ENCODE results near the gene KIF25.

Gene KIF25

DNA sequence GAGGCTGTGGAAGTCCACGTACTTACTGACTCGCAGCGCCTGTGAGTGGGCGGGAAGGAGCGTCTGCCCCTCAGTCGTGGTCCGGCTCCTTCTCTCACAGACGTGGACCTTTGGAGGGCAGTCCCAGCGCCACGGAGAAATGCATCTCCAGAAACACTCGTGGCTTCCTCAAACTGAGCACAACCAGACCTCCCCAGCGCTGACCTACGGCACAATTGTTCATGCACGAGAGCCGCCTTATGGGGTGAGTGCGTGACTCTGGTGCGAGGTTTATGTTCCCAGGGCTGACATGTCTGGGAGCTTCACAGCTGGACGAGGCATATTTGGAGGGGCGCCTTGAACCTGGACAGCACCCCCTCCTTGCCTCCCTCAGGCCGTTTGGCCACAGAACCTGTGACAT lies 51.8 kb downstream of the KIF25 start:
- Histone ChIP-seq H3K9me3 (ENCODE audit: control extremely low read depth in 1 of 5, control insufficient read depth in 4 of 5, insufficient read depth in 2 of 5, low read depth in 1 of 5, low read length in 4 of 5) (no peaks in the 10 kb centered on the region), H3K36me3 (ENCODE audit: control insufficient read depth in 4 of 4, insufficient read depth in 4 of 4, low read length in 3 of 4) (no peaks in the 10 kb centered on the region), H3K27me3 (replicated peaks in 2 of 5; ENCODE audit: control insufficient read depth in 4 of 5, insufficient read depth in 5 of 5, low read length in 4 of 5) (no peaks in the 10 kb centered on the region), H3K4me3 (ENCODE audit: control insufficient read depth in 1 of 7, extremely low read depth in 1 of 7, insufficient read depth in 4 of 7, low read depth in 2 of 7, low read length in 6 of 7) (no peak overlapping the region), H3K4me1 (ENCODE audit: control extremely low read depth in 1 of 4, control insufficient read depth in 4 of 4, insufficient read depth in 4 of 4, low read length in 3 of 4) (no peaks in the 10 kb centered on the region), H3K27ac (ENCODE audit: insufficient read depth in 1 of 2, low read depth in 1 of 2, low read length in 2 of 2, poor library complexity in 1 of 2, severe bottlenecking in 2 of 2) (no peak overlapping the region)
- CTCF ChIA-PET, result no interaction called here
- WGBS (ENCODE audit: insufficient coverage), result 94% methylated on average over 19 of the region's 20 CpGs
- POLR2A ChIA-PET, result no interaction called here
- DNase-seq, result no peak

DNA sequence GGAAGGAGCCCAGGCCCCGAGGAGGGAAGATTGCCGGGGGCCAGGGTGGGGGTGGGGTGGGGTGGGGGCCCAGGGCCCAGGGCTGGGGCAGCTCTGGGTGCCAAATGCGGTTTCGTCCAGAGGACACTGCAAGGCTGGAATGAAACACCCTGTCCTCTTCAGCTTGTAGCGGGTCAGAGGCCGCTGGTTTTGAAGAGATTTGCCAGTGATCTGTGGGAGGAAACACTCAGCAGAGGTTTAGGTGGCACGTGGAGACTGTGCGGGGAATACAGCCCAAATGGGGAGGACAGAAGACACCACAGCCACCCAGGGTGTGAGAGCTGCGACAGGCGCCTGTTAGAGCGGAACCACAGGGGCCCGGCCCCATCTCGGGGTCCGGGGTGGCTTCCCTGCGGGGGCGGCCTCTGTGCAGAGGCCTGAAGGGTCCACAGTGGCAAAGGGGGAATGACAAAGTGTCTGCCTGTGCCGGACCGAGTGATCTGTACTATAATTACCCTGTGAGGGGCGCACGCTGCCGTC lies 52.3 kb downstream of the KIF25 start:
- Histone ChIP-seq H3K27me3 (replicated peaks in 2 of 5; ENCODE audit: control insufficient read depth in 4 of 5, insufficient read depth in 5 of 5, low read length in 4 of 5) (no peaks in the 10 kb centered on the region), H3K9me3 (ENCODE audit: control extremely low read depth in 1 of 5, control insufficient read depth in 4 of 5, insufficient read depth in 2 of 5, low read depth in 1 of 5, low read length in 4 of 5) (no peaks in the 10 kb centered on the region), H3K36me3 (ENCODE audit: control insufficient read depth in 4 of 4, insufficient read depth in 4 of 4, low read length in 3 of 4) (no peaks in the 10 kb centered on the region), H3K4me1 (ENCODE audit: control extremely low read depth in 1 of 4, control insufficient read depth in 4 of 4, insufficient read depth in 4 of 4, low read length in 3 of 4) (no peaks in the 10 kb centered on the region), H3K27ac (ENCODE audit: insufficient read depth in 1 of 2, low read depth in 1 of 2, low read length in 2 of 2, poor library complexity in 1 of 2, severe bottlenecking in 2 of 2) (no peak overlapping the region), H3K4me3 (ENCODE audit: control insufficient read depth in 1 of 7, extremely low read depth in 1 of 7, insufficient read depth in 4 of 7, low read depth in 2 of 7, low read length in 6 of 7) (no peak overlapping the region)
- CTCF ChIA-PET, result no interaction called here
- WGBS (ENCODE audit: insufficient coverage), result 89% methylated on average over 16 of the region's 21 CpGs
- POLR2A ChIA-PET, result no interaction called here
- DNase-seq, result no peak

DNA sequence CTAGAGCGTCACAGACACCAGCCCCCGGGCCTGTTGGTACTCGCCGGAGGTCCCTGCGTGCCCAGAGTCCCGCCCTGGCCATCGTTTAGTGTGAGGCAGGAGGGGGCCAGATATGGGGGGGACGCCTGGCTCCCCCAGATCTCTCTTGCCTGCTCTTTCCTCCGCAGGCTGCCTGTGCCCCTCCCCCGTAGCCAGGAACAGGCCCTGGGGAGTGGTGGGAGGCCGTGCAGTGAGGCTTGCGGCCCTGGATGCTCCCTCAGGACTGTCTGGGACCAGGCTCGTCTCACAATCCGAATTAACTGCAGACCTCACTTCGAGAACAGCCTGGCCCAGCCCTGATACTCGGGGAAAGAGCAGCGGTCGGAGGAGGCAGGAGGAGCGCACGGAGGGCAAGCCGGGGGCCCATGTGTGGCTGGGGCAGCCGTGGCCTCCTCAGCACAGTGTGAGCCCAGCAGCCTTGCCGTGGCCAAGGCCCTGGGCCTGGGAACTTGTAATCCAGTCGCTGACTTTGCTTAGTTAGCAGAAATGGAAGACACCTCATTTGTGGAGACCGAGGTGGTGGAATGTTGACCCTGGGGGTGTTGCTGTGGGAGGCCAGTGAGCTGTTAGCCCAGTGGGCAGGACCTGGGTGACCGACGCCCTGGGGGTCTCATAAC lies 52.9 kb downstream of the KIF25 start:
- ChIA-PET POLR2A (no interaction called here), CTCF (no interaction called here)
- H3K27me3 ChIP-seq (replicated peaks in 2 of 5; ENCODE audit: control insufficient read depth in 4 of 5, insufficient read depth in 5 of 5, low read length in 4 of 5), result no peaks in the 10 kb centered on the region
- no peaks in the 10 kb centered on the region for H3K36me3 ChIP-seq (ENCODE audit: control insufficient read depth in 4 of 4, insufficient read depth in 4 of 4, low read length in 3 of 4)
- H3K9me3 ChIP-seq (ENCODE audit: control extremely low read depth in 1 of 5, control insufficient read depth in 4 of 5, insufficient read depth in 2 of 5, low read depth in 1 of 5, low read length in 4 of 5), result no peaks in the 10 kb centered on the region
- no peak overlapping the region for H3K27ac ChIP-seq (ENCODE audit: insufficient read depth in 1 of 2, low read depth in 1 of 2, low read length in 2 of 2, poor library complexity in 1 of 2, severe bottlenecking in 2 of 2)
- H3K4me3 ChIP-seq (ENCODE audit: control insufficient read depth in 1 of 7, extremely low read depth in 1 of 7, insufficient read depth in 4 of 7, low read depth in 2 of 7, low read length in 6 of 7), result no peak overlapping the region
- no peak for DNase-seq
- WGBS (ENCODE audit: insufficient coverage), result 94% methylated on average over 23 of the region's 27 CpGs
- no peaks in the 10 kb centered on the region for H3K4me1 ChIP-seq (ENCODE audit: control extremely low read depth in 1 of 4, control insufficient read depth in 4 of 4, insufficient read depth in 4 of 4, low read length in 3 of 4)

DNA sequence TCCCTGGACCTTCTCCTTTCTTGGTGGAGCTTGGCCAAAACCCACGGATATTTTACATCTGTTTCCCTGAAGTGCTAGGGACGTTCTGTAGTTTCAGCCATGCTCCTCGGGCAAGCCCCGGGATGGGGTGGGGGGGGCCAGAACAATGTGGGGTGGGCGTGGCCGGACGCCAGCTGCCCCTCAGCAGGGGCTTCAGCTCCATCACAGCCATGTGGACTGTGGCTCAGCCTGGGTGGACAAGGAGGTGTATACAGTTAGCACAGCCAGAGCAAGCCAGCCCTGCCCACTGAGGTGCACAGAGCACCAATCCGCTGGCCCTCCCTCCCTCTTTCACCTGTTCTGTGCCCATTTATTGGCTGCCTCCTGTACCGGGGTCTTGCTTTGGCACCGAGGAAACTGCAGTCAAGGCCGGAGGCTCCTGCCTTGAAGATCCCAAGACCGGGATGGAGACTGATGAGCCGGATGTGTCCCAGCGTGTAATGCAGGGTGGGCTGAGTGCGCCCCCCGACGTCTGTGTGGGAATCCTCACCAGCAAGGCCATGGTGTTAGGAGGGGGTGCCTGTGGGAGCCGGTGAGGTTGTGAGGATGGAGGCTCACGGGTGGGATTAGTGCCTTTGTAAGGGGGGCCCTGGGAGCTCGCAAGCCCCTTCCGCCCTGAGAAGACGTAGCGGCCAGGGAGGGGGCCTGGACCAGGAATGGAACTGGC lies 53.6 kb downstream of the KIF25 start:
- 86% methylated on average over 21 of the region's 23 CpGs for WGBS (ENCODE audit: insufficient coverage)
- Histone ChIP-seq H3K36me3 (ENCODE audit: control insufficient read depth in 4 of 4, insufficient read depth in 4 of 4, low read length in 3 of 4) (no peaks in the 10 kb centered on the region), H3K4me3 (ENCODE audit: control insufficient read depth in 1 of 7, extremely low read depth in 1 of 7, insufficient read depth in 4 of 7, low read depth in 2 of 7, low read length in 6 of 7) (no peak overlapping the region), H3K27me3 (replicated peaks in 2 of 5; ENCODE audit: control insufficient read depth in 4 of 5, insufficient read depth in 5 of 5, low read length in 4 of 5) (no peaks in the 10 kb centered on the region), H3K27ac (ENCODE audit: insufficient read depth in 1 of 2, low read depth in 1 of 2, low read length in 2 of 2, poor library complexity in 1 of 2, severe bottlenecking in 2 of 2) (no peak overlapping the region), H3K4me1 (ENCODE audit: control extremely low read depth in 1 of 4, control insufficient read depth in 4 of 4, insufficient read depth in 4 of 4, low read length in 3 of 4) (no peaks in the 10 kb centered on the region), H3K9me3 (ENCODE audit: control extremely low read depth in 1 of 5, control insufficient read depth in 4 of 5, insufficient read depth in 2 of 5, low read depth in 1 of 5, low read length in 4 of 5) (no peaks in the 10 kb centered on the region)
- ChIA-PET CTCF (no interaction called here), POLR2A (no interaction called here)
- DNase-seq, result no peak

DNA sequence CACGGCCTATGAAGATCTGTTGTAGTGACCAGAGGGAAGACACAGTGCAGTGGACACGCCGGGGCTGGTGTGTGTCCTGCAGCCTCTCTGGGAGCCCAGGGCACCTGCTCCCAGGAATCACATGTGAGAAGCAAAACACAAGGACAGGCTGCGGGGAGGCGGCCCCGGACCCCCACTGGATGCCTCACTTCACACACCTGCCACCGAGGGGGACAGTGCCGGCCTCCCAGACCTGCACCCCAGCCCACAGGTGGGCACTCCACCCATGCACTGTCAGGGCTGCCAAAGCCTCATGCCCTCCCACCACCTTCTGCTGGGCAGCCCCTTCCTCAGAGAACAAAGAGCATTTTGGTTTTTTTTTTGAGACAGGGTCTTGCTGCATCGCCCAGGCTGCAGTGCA lies 54.2 kb downstream of the KIF25 start:
- H3K4me3 ChIP-seq (ENCODE audit: control insufficient read depth in 1 of 7, extremely low read depth in 1 of 7, insufficient read depth in 4 of 7, low read depth in 2 of 7, low read length in 6 of 7), result no peak overlapping the region
- 96% methylated on average over 4 of the region's 9 CpGs for WGBS (ENCODE audit: insufficient coverage)
- ChIA-PET POLR2A (no interaction called here), CTCF (no interaction called here)
- no peaks in the 10 kb centered on the region for H3K4me1 ChIP-seq (ENCODE audit: control extremely low read depth in 1 of 4, control insufficient read depth in 4 of 4, insufficient read depth in 4 of 4, low read length in 3 of 4)
- no peaks in the 10 kb centered on the region for H3K27me3 ChIP-seq (replicated peaks in 2 of 5; ENCODE audit: control insufficient read depth in 4 of 5, insufficient read depth in 5 of 5, low read length in 4 of 5)
- no peak for DNase-seq
- H3K27ac ChIP-seq (ENCODE audit: insufficient read depth in 1 of 2, low read depth in 1 of 2, low read length in 2 of 2, poor library complexity in 1 of 2, severe bottlenecking in 2 of 2), result no peak overlapping the region
- H3K9me3 ChIP-seq (ENCODE audit: control extremely low read depth in 1 of 5, control insufficient read depth in 4 of 5, insufficient read depth in 2 of 5, low read depth in 1 of 5, low read length in 4 of 5), result no peaks in the 10 kb centered on the region
- H3K36me3 ChIP-seq (ENCODE audit: control insufficient read depth in 4 of 4, insufficient read depth in 4 of 4, low read length in 3 of 4), result no peaks in the 10 kb centered on the region

DNA sequence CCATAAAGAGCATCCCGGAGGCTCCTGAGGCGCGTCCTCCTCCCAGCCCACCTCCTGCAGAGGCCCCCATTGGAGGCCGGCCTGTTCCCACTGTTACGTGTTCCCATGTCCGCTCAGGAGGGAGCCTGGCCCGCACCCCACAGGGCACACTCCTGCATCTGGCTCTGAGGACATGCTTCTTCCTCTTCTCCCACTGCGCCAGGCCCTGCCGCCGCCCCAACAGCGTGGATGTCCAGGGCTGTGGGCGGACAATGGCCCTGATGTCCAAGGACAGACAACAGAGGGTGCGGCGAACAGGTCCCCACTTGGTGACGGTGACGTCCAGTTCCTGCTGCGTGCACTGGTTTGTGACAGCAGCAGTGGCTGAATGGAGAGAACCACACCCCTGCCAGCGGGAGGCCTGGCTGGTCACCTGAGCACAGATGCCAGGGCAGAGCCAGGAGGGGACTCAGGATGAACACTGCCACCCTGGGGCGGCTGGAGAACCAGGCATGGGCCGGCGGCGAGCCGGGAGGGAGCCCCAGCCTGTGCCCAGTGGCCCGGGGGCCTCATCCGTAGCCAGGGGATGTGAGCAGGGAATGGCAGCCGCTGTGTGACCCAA lies 54.9 kb downstream of the KIF25 start:
- Histone ChIP-seq H3K27ac (ENCODE audit: insufficient read depth in 1 of 2, low read depth in 1 of 2, low read length in 2 of 2, poor library complexity in 1 of 2, severe bottlenecking in 2 of 2) (no peak overlapping the region), H3K9me3 (ENCODE audit: control extremely low read depth in 1 of 5, control insufficient read depth in 4 of 5, insufficient read depth in 2 of 5, low read depth in 1 of 5, low read length in 4 of 5) (no peaks in the 10 kb centered on the region), H3K27me3 (replicated peaks in 2 of 5; ENCODE audit: control insufficient read depth in 4 of 5, insufficient read depth in 5 of 5, low read length in 4 of 5) (no peaks in the 10 kb centered on the region), H3K36me3 (ENCODE audit: control insufficient read depth in 4 of 4, insufficient read depth in 4 of 4, low read length in 3 of 4) (no peaks in the 10 kb centered on the region), H3K4me1 (ENCODE audit: control extremely low read depth in 1 of 4, control insufficient read depth in 4 of 4, insufficient read depth in 4 of 4, low read length in 3 of 4) (no peaks in the 10 kb centered on the region), H3K4me3 (ENCODE audit: control insufficient read depth in 1 of 7, extremely low read depth in 1 of 7, insufficient read depth in 4 of 7, low read depth in 2 of 7, low read length in 6 of 7) (no peak overlapping the region)
- ChIA-PET CTCF (no interaction called here), POLR2A (no interaction called here)
- 96% methylated on average over 26 of the region's 26 CpGs for WGBS (ENCODE audit: insufficient coverage)
- DNase-seq, result no peak
